ENCODE data around the gene CAMTA1. TPM values are rescaled to one million over a fixed set of nuclear protein-coding genes. Genes with fewer than 3 reads are reported as not detected.

The CAMTA1 gene
- total RNA-seq, 1 donor from 2014 or later, result 43.1 TPM

GRCh38 chr1:7250597-7251453, 465.6 kb downstream of the CAMTA1 start:
- intact Hi-C loops (cut with micrococcal nuclease), result no loop called here

- intact Hi-C loops (cut with micrococcal nuclease), result no loop called here
Measured at GRCh38 chr1:7251454-7251800, 466.2 kb downstream of the CAMTA1 start.

- intact Hi-C loops (cut with micrococcal nuclease), result no loop called here
Measured at GRCh38 chr1:7252411-7253117, 467.3 kb downstream of the CAMTA1 start.

- intact Hi-C loops (cut with micrococcal nuclease), result no loop called here
Measured at GRCh38 chr1:7253118-7253480, 467.8 kb downstream of the CAMTA1 start.

- intact Hi-C loops (cut with micrococcal nuclease), result no loop called here
Measured at GRCh38 chr1:7253988-7254587, 468.8 kb downstream of the CAMTA1 start.

GRCh38 chr1:7255303-7256058, 470.2 kb downstream of the CAMTA1 start:
- intact Hi-C loops (cut with micrococcal nuclease), result no loop called here

- intact Hi-C loops (cut with micrococcal nuclease), result no loop called here
Measured at GRCh38 chr1:7256526-7256925, 471.3 kb downstream of the CAMTA1 start.

GRCh38 chr1:7257225-7257624, 472.0 kb downstream of the CAMTA1 start:
- intact Hi-C loops (cut with micrococcal nuclease), result no loop called here

- intact Hi-C loops (cut with micrococcal nuclease), result no loop called here
Measured at GRCh38 chr1:7258589-7259135, 473.4 kb downstream of the CAMTA1 start.

- intact Hi-C loops (cut with micrococcal nuclease), result no loop called here
Measured at GRCh38 chr1:7259955-7260354, 474.7 kb downstream of the CAMTA1 start.

- intact Hi-C loops (cut with micrococcal nuclease), result no loop called here
Measured at GRCh38 chr1:7261490-7261889, 476.2 kb downstream of the CAMTA1 start.

GRCh38 chr1:7262611-7263010, 477.4 kb downstream of the CAMTA1 start:
- intact Hi-C loops (cut with micrococcal nuclease), result no loop called here

- intact Hi-C loops (cut with micrococcal nuclease), result no loop called here
Measured at GRCh38 chr1:7263021-7263960, 478.0 kb downstream of the CAMTA1 start.

GRCh38 chr1:7264101-7264500, 478.8 kb downstream of the CAMTA1 start:
- intact Hi-C loops (cut with micrococcal nuclease), result no loop called here

GRCh38 chr1:7265771-7266371, 480.6 kb downstream of the CAMTA1 start:
- intact Hi-C loops (cut with micrococcal nuclease), result no loop called here

- intact Hi-C loops (cut with micrococcal nuclease), result no loop called here
Measured at GRCh38 chr1:7266561-7266960, 481.3 kb downstream of the CAMTA1 start.

GRCh38 chr1:7267493-7267892, 482.2 kb downstream of the CAMTA1 start:
- intact Hi-C loops (cut with micrococcal nuclease), result no loop called here

- intact Hi-C loops (cut with micrococcal nuclease), result no loop called here
Measured at GRCh38 chr1:7268983-7269382, 483.7 kb downstream of the CAMTA1 start.

GRCh38 chr1:7269525-7269924, 484.3 kb downstream of the CAMTA1 start:
- intact Hi-C loops (cut with micrococcal nuclease), result no loop called here

GRCh38 chr1:7274256-7274655, 489.0 kb downstream of the CAMTA1 start:
- intact Hi-C loops (cut with micrococcal nuclease), result no loop called here
